ENCODE measurements around the gene TRIM24.

DNA sequence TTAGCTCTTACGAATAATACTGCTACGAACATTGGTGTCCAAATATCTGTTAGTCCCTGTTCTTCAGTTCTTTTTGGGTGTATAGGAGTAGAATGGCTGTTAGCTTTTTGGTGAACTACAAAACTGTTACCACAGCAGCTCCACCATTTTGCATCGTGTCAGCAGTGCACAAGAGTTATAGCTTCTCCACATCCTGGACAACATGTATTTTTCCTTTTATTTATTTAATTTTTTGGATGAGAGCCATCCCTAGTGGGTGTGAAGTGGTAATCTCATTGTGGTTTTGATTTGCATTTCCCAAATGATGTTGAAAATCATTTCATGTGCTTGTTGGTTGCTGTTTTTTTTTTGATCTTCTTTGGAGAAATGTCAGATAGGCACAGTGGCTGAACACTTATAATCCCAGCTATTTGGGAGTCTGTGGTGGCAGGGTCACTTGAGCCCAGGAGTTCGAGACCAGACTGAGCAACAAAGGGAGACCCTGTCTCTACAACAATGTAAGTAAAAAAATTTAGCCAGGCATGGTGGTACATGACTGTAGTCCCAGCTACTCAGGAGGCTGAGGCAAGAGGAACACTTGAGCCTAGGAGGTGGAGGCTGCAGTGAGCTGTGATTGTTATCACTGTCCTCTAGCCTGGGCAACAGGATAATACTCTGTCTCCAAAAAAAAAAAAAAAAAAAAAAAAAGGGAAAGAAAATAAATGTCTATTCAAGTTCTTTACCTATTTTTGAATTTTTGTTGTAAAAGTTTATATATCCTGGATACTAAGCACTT is 31.7 kb downstream of the TRIM24 start:
- TF ChIP-seq SMC3 (IDR thresholded peaks at IDR 0.05; ENCODE audit: low read depth, low read length) (no peak), POLR2AphosphoS5 (IDR thresholded peaks at IDR 0.05; ENCODE audit: low read depth, low read length) (no peak), CTCF (IDR thresholded peaks at IDR 0.05) (no peak), YY1 (IDR thresholded peaks at IDR 0.05; ENCODE audit: low read depth) (no peak), USF1 (IDR thresholded peaks at IDR 0.05; ENCODE audit: borderline replicate concordance, low read depth) (no peak), TEAD4 (IDR thresholded peaks at IDR 0.05; ENCODE audit: borderline replicate concordance, insufficient read depth) (no peak), TCF12 (IDR thresholded peaks at IDR 0.05) (no peak), GABPA (IDR thresholded peaks at IDR 0.05; ENCODE audit: low read depth) (no peak), REST (IDR thresholded peaks at IDR 0.05; ENCODE audit: low read depth, low read length) (no peak)

Measured in SK-N-SH (cell line).